K562 (cell line): ENCODE data around the gene SRL. TPM values are rescaled to one million over a fixed set of nuclear protein-coding genes. Genes with fewer than 3 reads are reported as not detected.

ENCODE experiments used
- ATAC-seq: fragments of 200-7000 bp; cut with Tn5 transposase; 3 replicates; pipeline ENCODE4 v1.9.1; 2020; ENCODE audit warnings: moderate library complexity
- BruUV-seq: library from RNA; stranded (reverse); fragments of 400-500 nt; replicated peaks from 2 replicates; lab custom pipeline; 2021; lab: Mats Ljungman, UMichigan
- CTCF ChIA-PET: fragments of 300-600 bp; formaldehyde crosslinking; extraction: SDS; loops from one replicate; lab custom pipeline; 2021; ENCODE audit warnings: low intra/inter-chr PET ratio; lab: Yijun Ruan, JAX
- POLR2A ChIA-PET: fragments of 300-600, 350-650 bp; sonication (Branson Sonifier 250); formaldehyde crosslinking; extraction: SDS; loops from one replicate; lab custom pipeline; 2021; ENCODE audit warnings: antibody characterized with exemption, inconsistent platforms; lab: Yijun Ruan, JAX
- DNase-seq, 4 experiments: peaks; one replicate each; pipeline versions ENCODE4 v3.0.0 to v3.0.0-alpha.2; 2011 to 2018; ENCODE audit warnings: low spot score in 3 of 4, mixed read lengths in 3 of 4; ENCODE audit errors: extremely low read depth in 1 of 4
- FAIRE-seq: peaks from 2 replicates; lab custom pipeline; 2011; peaks lifted over from hg19 to GRCh38; lab: Jason Lieb, UNC
- H2AFZ ChIP-seq: 2 replicates; pipeline ENCODE4 v1.6.0; 2011; ENCODE audit warnings: low read depth, low read length, control low read depth, inconsistent platforms
- H3K27ac ChIP-seq: fragments of 200-600 bp; 3 replicates; pipeline ENCODE4 v1.8.0; 2011; ENCODE audit warnings: low read depth, mild to moderate bottlenecking, control low read depth, inconsistent platforms, low read length, moderate library complexity, mixed read lengths; ENCODE audit errors: extremely low read depth
- H3K27me3 ChIP-seq, 2 experiments: fragments of 300-600 bp in 1 of 2; 2 replicates in 1 of 2; 3 replicates in 1 of 2; pipeline versions ENCODE4 v1.6.0 to v1.8.0; 2011; ENCODE audit warnings: inconsistent platforms in 2 of 2, low read length in 2 of 2, mild to moderate bottlenecking in 1 of 2, mixed read lengths in 1 of 2, moderate library complexity in 1 of 2; ENCODE audit not compliant: control insufficient read depth in 2 of 2, insufficient read depth in 2 of 2
- H3K36me3 ChIP-seq: fragments of 300-600 bp; 3 replicates; pipeline ENCODE4 v1.8.0; 2011; ENCODE audit warnings: mild to moderate bottlenecking, low read length, inconsistent platforms; ENCODE audit not compliant: control insufficient read depth, insufficient read depth
- H3K4me1 ChIP-seq, 2 experiments: fragments of 200-600 bp in 1 of 2; replicated peaks in 1 of 2; 2 replicates in 1 of 2; 3 replicates in 1 of 2; pipeline versions ENCODE4 v1.5.1 to v1.8.0; 2011; ENCODE audit warnings: inconsistent platforms in 2 of 2, low read length in 2 of 2, mild to moderate bottlenecking in 1 of 2, mixed read lengths in 1 of 2, moderate library complexity in 1 of 2; ENCODE audit not compliant: control insufficient read depth in 2 of 2, insufficient read depth in 2 of 2
- H3K4me2 ChIP-seq: 2 replicates; pipeline ENCODE4 v1.6.1; 2011; ENCODE audit warnings: low read length, control low read depth, inconsistent platforms, mixed read lengths; ENCODE audit not compliant: insufficient read depth
- H3K4me3 ChIP-seq: fragments of 200-600 bp; sonication (generic), shearing (Covaris generic); 2 replicates; pipeline ENCODE4 v1.5.1; 2016; ENCODE audit warnings: control low read depth, inconsistent platforms
- H3K79me2 ChIP-seq: fragments of 200-600 bp; 3 replicates; pipeline ENCODE4 v1.8.0; 2011; ENCODE audit warnings: low read length, inconsistent platforms; ENCODE audit not compliant: control insufficient read depth, insufficient read depth
- H3K9ac ChIP-seq, 2 experiments: 2 replicates each; pipeline versions ENCODE4 v1.6.0 to v1.6.1; 2011; ENCODE audit warnings: low read depth in 2 of 2, low read length in 2 of 2, control low read depth in 1 of 2, inconsistent platforms in 1 of 2, mild to moderate bottlenecking in 1 of 2, mixed read lengths in 1 of 2; ENCODE audit not compliant: insufficient read depth in 1 of 2
- H3K9me1 ChIP-seq: one replicate; pipeline ENCODE4 v1.6.0; 2011; ENCODE audit warnings: inconsistent platforms, mild to moderate bottlenecking, low read length, moderate library complexity; ENCODE audit not compliant: control insufficient read depth, insufficient read depth
- H3K9me3 ChIP-seq: replicated peaks from 2 replicates; pipeline ENCODE4 v1.5.1; 2011; ENCODE audit warnings: low read depth, low read length, inconsistent platforms; ENCODE audit not compliant: control insufficient read depth, insufficient read depth
- H4K20me1 ChIP-seq: replicated peaks from 2 replicates; pipeline ENCODE4 v1.6.1; 2011; ENCODE audit warnings: low read length, inconsistent platforms, mixed read lengths; ENCODE audit not compliant: control insufficient read depth, insufficient read depth
- CBX8 ChIP-seq: fragments of 200-600 bp; sonication (generic); IDR thresholded peaks from 2 replicates; pipeline ENCODE4 v1.6.1; 2012; ENCODE audit warnings: borderline replicate concordance, mixed run types, low read depth, mild to moderate bottlenecking, moderate library complexity, mixed read lengths, low read length, control low read depth, inconsistent platforms; ENCODE audit not compliant: poor library complexity, severe bottlenecking; ENCODE audit errors: extremely low read depth
- E2F5 ChIP-seq: sonication (generic); formaldehyde crosslinking; IDR thresholded peaks from 2 replicates; pipeline ENCODE4 v1.8.0; 2022; ENCODE audit warnings: mild to moderate bottlenecking, missing genetic modification reagents
- ELF2 ChIP-seq: fragments of 250-450 bp; sonication (Bioruptor Pico); IDR thresholded peaks from 2 replicates; pipeline ENCODE4 v1.5.0; 2021; ENCODE audit warnings: mild to moderate bottlenecking
- NCOA1 ChIP-seq: fragments of 450-650 bp; IDR thresholded peaks from 2 replicates; pipeline ENCODE4 v1.6.1; 2016; ENCODE audit warnings: low read depth
- PBX2 ChIP-seq, 2 experiments: IDR thresholded peaks in 1 of 2; conservative IDR thresholded peaks in 1 of 2; 2 replicates each; pipeline ENCODE4 v1.6.1; 2016; ENCODE audit warnings: low read depth in 2 of 2, mild to moderate bottlenecking in 1 of 2, missing compliant biosample characterization in 1 of 2, missing genetic modification characterization in 1 of 2, moderate library complexity in 1 of 2
- RCOR1 ChIP-seq, 2 experiments: IDR thresholded peaks; 2 replicates each; pipeline ENCODE4 v1.6.1; 2012; ENCODE audit warnings: low read depth in 2 of 2, low read length in 2 of 2, borderline replicate concordance in 1 of 2, improper control_type of control experiment in 1 of 2
- SAFB2 ChIP-seq: fragments of 200-400 bp; formaldehyde crosslinking; IDR thresholded peaks from 2 replicates; pipeline ENCODE4 v1.6.1; 2018; ENCODE audit warnings: borderline replicate concordance, low read length, low read depth, moderate library complexity; ENCODE audit not compliant: severe bottlenecking
- SMAD1 ChIP-seq: fragments of 150-350 bp; IDR thresholded peaks from 2 replicates; pipeline ENCODE4 v1.6.1; 2014; ENCODE audit warnings: low read length, low read depth; ENCODE audit not compliant: partially characterized antibody
- SRSF1 ChIP-seq: fragments of 200-400 bp; formaldehyde crosslinking; IDR thresholded peaks from 2 replicates; pipeline ENCODE4 v1.6.1; 2017; ENCODE audit warnings: mild to moderate bottlenecking, low read depth, low read length, moderate library complexity
- TAF1 ChIP-seq: IDR thresholded peaks from 2 replicates; pipeline ENCODE4 v1.6.1; 2011; ENCODE audit warnings: mild to moderate bottlenecking, low read length, moderate library complexity; ENCODE audit not compliant: insufficient read depth, control insufficient read depth, severe bottlenecking; ENCODE audit errors: extremely low read depth
- TCF15 ChIP-seq: fragments of 250-450 bp; sonication (Bioruptor Pico); IDR thresholded peaks from 2 replicates; pipeline ENCODE4 v1.8.0; 2022; ENCODE audit warnings: moderate library complexity, mild to moderate bottlenecking, inconsistent platforms
- XRCC4 ChIP-seq: IDR thresholded peaks from one replicate; pipeline ENCODE4 v1.6.1; 2011; ENCODE audit not compliant: insufficient read depth, insufficient read length; ENCODE audit errors: extremely low read depth
- ZFP91 ChIP-seq: sonication (generic); formaldehyde crosslinking; IDR thresholded peaks from 2 replicates; pipeline ENCODE4 v1.8.0; 2022; ENCODE audit warnings: mild to moderate bottlenecking, missing genetic modification reagents
- ZFX ChIP-seq: sonication (generic); formaldehyde crosslinking; IDR thresholded peaks from 2 replicates; pipeline ENCODE4 v1.8.0; 2022; ENCODE audit warnings: mild to moderate bottlenecking, missing genetic modification reagents, moderate library complexity
- ZNF217 ChIP-seq: sonication (generic); formaldehyde crosslinking; IDR thresholded peaks from 2 replicates; pipeline ENCODE4 v1.8.0; 2022; ENCODE audit warnings: mild to moderate bottlenecking, missing genetic modification reagents
- ZNF551 ChIP-seq: fragments of 250-450 bp; sonication (Bioruptor Pico); IDR thresholded peaks from 2 replicates; pipeline ENCODE4 v1.5.0; 2021; ENCODE audit warnings: mild to moderate bottlenecking, moderate library complexity
- WGBS: fragments of 100-300 bp; shearing (Covaris generic); methylation state at CpG from one replicate; pipeline ENCODE4 v1.1.6; 2016; ENCODE audit warnings: low coverage, mixed read lengths; ENCODE audit not compliant: insufficient coverage; ENCODE audit errors: missing lambda C conversion rate; 5-methylcytosine and 5-hydroxymethylcytosine counted together
- in situ Hi-C: fragments of 300-500 bp; cut with MboI; formaldehyde crosslinking; loops from 4 replicates; pipeline ENCODE4 v1.15.0; 2018; ENCODE audit warnings: inconsistent platforms, mixed read lengths
- intact Hi-C: fragments of 100-400 bp; cut with micrococcal nuclease; formaldehyde crosslinking; loops from 2 replicates; pipeline ENCODE4 v1.14.2; 2022
- polyA plus RNA-seq, 8 experiments: library from polyadenylated mRNA; depleted of rRNA in 4 of 8; stranded (reverse) in 5 of 8; unstranded in 3 of 8; fragments of >200 nt; fragmentation: Nextera tagmentation in 2 of 8; fragmentation: Illumina TruSeq in 1 of 8; extraction: Ambion mirVana in 2 of 8; extraction: Trizol in 1 of 8; gene quantifications; 2 replicates each; pipeline versions ENCODE4 v1.2.1 to v1.2.3, GENCODE V29; 2011 to 2014; ENCODE audit warnings: inconsistent platforms in 1 of 8, missing spikeins in 1 of 8
- total RNA-seq, 7 experiments: library from RNA; depleted of rRNA in 6 of 7; stranded (reverse); fragments of >200 nt in 6 of 7; fragmentation: Illumina TruSeq in 2 of 7; extraction: Trizol in 2 of 7; gene quantifications; 2 replicates each; pipeline versions ENCODE4 v1.2.1 to v1.2.3, GENCODE V29; 2011 to 2021; ENCODE audit warnings: low replicate concordance in 1 of 7

Gene SRL
- total and polyA plus RNA-seq, 9 of the 15 experiments (the other 6 are each of a cell fraction or from before 2014, with no cell fraction given) = 0.01 TPM; not detected in 8

GRCh38 chr16:4147236-4147635 is 94.6 kb downstream of the SRL start:
- Histone ChIP-seq H3K9ac (no peak overlapping the region), H3K79me2 (no peaks in the 10 kb centered on the region), H3K4me1 (no peaks in the 10 kb centered on the region; a peak in 1 of 5 replicates), H3K27me3 (peaks cover 5 to 38% of the 10 kb centered on the region in 2 experiments; a peak in 4 of 5 replicates), H3K4me3 (no peak overlapping the region), H3K9me1 (no peaks in the 10 kb centered on the region), H2AFZ (no peak overlapping the region), H3K36me3 (no peaks in the 10 kb centered on the region), H3K4me2 (no peak overlapping the region), H4K20me1 (no peaks in the 10 kb centered on the region), H3K9me3 (no peaks in the 10 kb centered on the region), H3K27ac (no peak overlapping the region)
- ChIA-PET POLR2A (interaction anchor here (0.7 kb wide), 1 partner anchor 65 kb away, joined by 3 read pairs; no protein-coding TSS in a partner anchor), CTCF (no interaction called here)
- ATAC-seq (no peak), DNase-seq (no peak), FAIRE-seq (no peak)
- no TSS peak for BruUV-seq
- in situ Hi-C loops (no loop called here), intact Hi-C loops (no loop called here)
- WGBS = 6% methylated on average over 10 of the region's 10 CpGs
- TF ChIP-seq ELF2 (CRISPR knock-in tag) (no peak), TAF1 (no peak), SAFB2 (no peak), PBX2 (CRISPR knock-in tag; IDR thresholded peaks at IDR 0.05; ENCODE audit: low read depth) (no peak), PBX2 (tag; conservative IDR thresholded peaks at IDR 0.05; ENCODE audit: low read depth) (no peak), ZFX (no peak), ZFP91 (CRISPR knock-in tag) (no peak), SMAD1 (no peak), TCF15 (no peak), CBX8 (no peak), ZNF551 (CRISPR knock-in tag) (no peak), E2F5 (CRISPR knock-in tag) (no peak), XRCC4 (no peak), ZNF217 (no peak), NCOA1 (no peak), SRSF1 (no peak), RCOR1 (IDR thresholded peaks at IDR 0.05; ENCODE audit: borderline replicate concordance in 1 of 2, low read depth in 2 of 2, low read length in 2 of 2) (no peak)
